H1 (cell line): ENCODE measurements around the gene RASSF9. TPM values are rescaled to one million over a fixed set of nuclear protein-coding genes. Genes with fewer than 3 reads are reported as not detected.

ENCODE experiments used
- CTCF ChIA-PET: fragments of 300-600 bp; sonication (Branson Sonifier 250); formaldehyde crosslinking; loops from one replicate; lab custom pipeline; 2021; ENCODE audit not compliant: partially characterized antibody; lab: Charles Lee
- POLR2A ChIA-PET: fragments of 300-600 bp; sonication (Branson Sonifier 250); formaldehyde crosslinking; loops from one replicate; lab custom pipeline; 2021; ENCODE audit warnings: inconsistent platforms; ENCODE audit not compliant: partially characterized antibody; lab: Charles Lee
- DNase-seq, 2 experiments: peaks; one replicate each; pipeline versions ENCODE4 v3.0.0 to v3.0.0-alpha.2; 2010 to 2022; ENCODE audit warnings: low spot score in 2 of 2, low read depth in 1 of 2, mixed read lengths in 1 of 2
- FAIRE-seq: peaks from 2 replicates; lab custom pipeline; 2011; peaks lifted over from hg19 to GRCh38; lab: Jason Lieb, UNC
- H2AFZ ChIP-seq: 2 replicates; pipeline ENCODE4 v1.8.1; 2012; ENCODE audit warnings: low read length, inconsistent platforms
- H2AK5ac ChIP-seq: 2 replicates; pipeline ENCODE4 v1.6.1; 2013; ENCODE audit warnings: low read depth, low read length
- H2BK120ac ChIP-seq: replicated peaks from 2 replicates; pipeline ENCODE3; 2013; ENCODE audit warnings: low read depth, low read length, inconsistent platforms
- H2BK12ac ChIP-seq: 2 replicates; pipeline ENCODE4 v1.6.1; 2013; ENCODE audit warnings: low read depth, low read length
- H2BK15ac ChIP-seq: 2 replicates; pipeline ENCODE4 v1.6.1; 2013; ENCODE audit warnings: low read length
- H2BK20ac ChIP-seq: 2 replicates; pipeline ENCODE4 v1.6.1; 2013; ENCODE audit warnings: low read length
- H2BK5ac ChIP-seq: 2 replicates; pipeline ENCODE4 v1.6.1; 2013; ENCODE audit warnings: low read depth, low read length
- H3K14ac ChIP-seq: 2 replicates; pipeline ENCODE4 v1.6.1; 2013; ENCODE audit warnings: inconsistent platforms; ENCODE audit not compliant: insufficient read length
- H3K18ac ChIP-seq: 2 replicates; pipeline ENCODE4 v1.6.1; 2013; ENCODE audit warnings: low read length; ENCODE audit errors: extremely low read depth
- H3K23ac ChIP-seq: 2 replicates; pipeline ENCODE4 v1.6.1; 2013; ENCODE audit warnings: inconsistent platforms; ENCODE audit not compliant: insufficient read length
- H3K23me2 ChIP-seq: 2 replicates; pipeline ENCODE4 v1.6.1; 2013; ENCODE audit warnings: low read depth, low read length
- H3K27ac ChIP-seq: 2 replicates; pipeline ENCODE4 v1.6.1; 2011; ENCODE audit warnings: low read depth, low read length, inconsistent platforms
- H3K27me3 ChIP-seq, 4 experiments: replicated peaks in 1 of 4; 1 replicate in 1 of 4; 2 replicates in 3 of 4; pipeline versions ENCODE4 v1.6.1 to v1.8.1; 2011 to 2013; ENCODE audit warnings: low read length in 3 of 4, mild to moderate bottlenecking in 3 of 4, inconsistent platforms in 2 of 4, mixed read lengths in 2 of 4, moderate library complexity in 1 of 4; ENCODE audit not compliant: control insufficient read depth in 3 of 4, insufficient read depth in 3 of 4; ENCODE audit errors: extremely low read depth in 1 of 4
- H3K36me3 ChIP-seq, 4 experiments: 2 replicates each; pipeline versions ENCODE4 v1.6.1 to v1.8.1; 2011 to 2013; ENCODE audit warnings: mild to moderate bottlenecking in 4 of 4, low read length in 3 of 4, moderate library complexity in 2 of 4, control low read depth in 1 of 4, inconsistent platforms in 1 of 4; ENCODE audit not compliant: insufficient read depth in 4 of 4, control insufficient read depth in 2 of 4
- H3K4ac ChIP-seq: replicated peaks from 2 replicates; pipeline ENCODE3; 2013; ENCODE audit warnings: low read length, low read depth, mixed read lengths, inconsistent platforms; ENCODE audit not compliant: insufficient read length
- H3K4me1 ChIP-seq, 4 experiments: replicated peaks in 1 of 4; 1 replicate in 1 of 4; 2 replicates in 3 of 4; pipeline versions ENCODE4 v1.6.1 to v1.8.1; 2011 to 2013; ENCODE audit warnings: low read length in 3 of 4, inconsistent platforms in 2 of 4, mixed read lengths in 1 of 4; ENCODE audit not compliant: insufficient read depth in 4 of 4, control insufficient read depth in 3 of 4
- H3K4me2 ChIP-seq, 2 experiments: 2 replicates each; pipeline versions ENCODE4 v1.6.1 to v1.8.1; 2011 to 2013; ENCODE audit warnings: low read depth in 2 of 2, low read length in 2 of 2, control low read depth in 1 of 2, inconsistent platforms in 1 of 2, mild to moderate bottlenecking in 1 of 2; ENCODE audit not compliant: insufficient read depth in 1 of 2
- H3K4me3 ChIP-seq, 4 experiments: fragments of 200-600, 300-600 bp in 1 of 4; sonication (generic), shearing (Covaris generic), sonication (Bioruptor Twin) in 1 of 4; 2 replicates each; pipeline versions ENCODE4 v1.5.1 to v1.8.1; 2011 to 2016; ENCODE audit warnings: low read length in 4 of 4, low read depth in 3 of 4, control low read depth in 2 of 4, inconsistent platforms in 2 of 4, mild to moderate bottlenecking in 2 of 4, mixed read lengths in 1 of 4, moderate library complexity in 1 of 4; ENCODE audit not compliant: insufficient read depth in 2 of 4; ENCODE audit errors: extremely low read depth in 1 of 4
- H3K56ac ChIP-seq: replicated peaks from 2 replicates; pipeline ENCODE3; 2013; ENCODE audit warnings: low read depth, mild to moderate bottlenecking, mixed read lengths, low read length, inconsistent platforms; ENCODE audit not compliant: insufficient read length
- H3K79me1 ChIP-seq: 2 replicates; pipeline ENCODE4 v1.6.1; 2013; ENCODE audit warnings: low read depth, low read length, control low read depth
- H3K79me2 ChIP-seq, 2 experiments: 2 replicates each; pipeline versions ENCODE4 v1.6.1 to v1.8.1; 2012 to 2013; ENCODE audit warnings: low read length in 2 of 2, mild to moderate bottlenecking in 2 of 2, inconsistent platforms in 1 of 2; ENCODE audit not compliant: insufficient read depth in 2 of 2, control insufficient read depth in 1 of 2
- H3K9ac ChIP-seq, 4 experiments: replicated peaks in 1 of 4; 1 replicate in 1 of 4; 2 replicates in 3 of 4; pipeline versions ENCODE4 v1.6.1 to v1.8.1; 2011 to 2013; ENCODE audit warnings: low read depth in 3 of 4, low read length in 3 of 4, control low read depth in 2 of 4, mild to moderate bottlenecking in 2 of 4, moderate library complexity in 2 of 4, inconsistent platforms in 1 of 4; ENCODE audit errors: extremely low read depth in 1 of 4
- H3K9me3 ChIP-seq, 2 experiments: 2 replicates each; pipeline versions ENCODE4 v1.6.1 to v1.8.1; 2012 to 2013; ENCODE audit warnings: mild to moderate bottlenecking in 2 of 2, moderate library complexity in 2 of 2, control low read depth in 1 of 2, inconsistent platforms in 1 of 2, low read depth in 1 of 2, low read length in 1 of 2, mixed read lengths in 1 of 2; ENCODE audit not compliant: insufficient read depth in 2 of 2
- H4K20me1 ChIP-seq, 2 experiments: replicated peaks in 1 of 2; 2 replicates each; pipeline versions ENCODE3 to v1.8.1; 2011 to 2013; ENCODE audit warnings: inconsistent platforms in 2 of 2, low read length in 2 of 2, mild to moderate bottlenecking in 1 of 2; ENCODE audit not compliant: insufficient read depth in 2 of 2, control insufficient read depth in 1 of 2
- H4K5ac ChIP-seq: 2 replicates; pipeline ENCODE4 v1.6.1; 2013; ENCODE audit warnings: low read length, low read depth, mixed read lengths, inconsistent platforms; ENCODE audit not compliant: insufficient read length
- H4K8ac ChIP-seq: 2 replicates; pipeline ENCODE4 v1.8.0; 2013; ENCODE audit warnings: mild to moderate bottlenecking, moderate library complexity, low read length, inconsistent platforms; ENCODE audit not compliant: insufficient read depth; ENCODE audit errors: extremely low read depth
- H4K91ac ChIP-seq: replicated peaks from 2 replicates; pipeline ENCODE3; 2013; ENCODE audit warnings: low read length, mixed read lengths, inconsistent platforms; ENCODE audit not compliant: insufficient read length
- JUND ChIP-seq: IDR thresholded peaks from 2 replicates; pipeline ENCODE4 v1.6.1; 2011; ENCODE audit warnings: mild to moderate bottlenecking, improper control_type of control experiment, low read length
- polyA plus RNA-seq, 7 experiments: library from polyadenylated mRNA; depleted of rRNA in 3 of 7; stranded (reverse) in 5 of 7; unstranded in 2 of 7; fragments of >200 nt in 5 of 7; fragments of 200-250 nt in 2 of 7; gene quantifications; 1 replicate in 5 of 7; 2 replicates in 1 of 7; 4 replicates in 1 of 7; pipeline versions ENCODE4 v1.2.1 to v1.2.3, GENCODE V29; 2011 to 2013; ENCODE audit warnings: missing spikeins in 2 of 7, mixed read lengths in 2 of 7
- total RNA-seq: library from RNA; stranded (reverse); fragmentation: NEBNext Ultra II Directional; extraction: Animal tissue kit (Norgen Biotek cat#: 25700); gene quantifications from 2 replicates; pipeline ENCODE4 v1.2.1, GENCODE V29; 2021

Gene RASSF9
- total and polyA plus RNA-seq, 2 of the 8 experiments (the other 6 are each of a cell fraction or from before 2014, with no cell fraction given) = 0.06 to 0.39 TPM

DNA sequence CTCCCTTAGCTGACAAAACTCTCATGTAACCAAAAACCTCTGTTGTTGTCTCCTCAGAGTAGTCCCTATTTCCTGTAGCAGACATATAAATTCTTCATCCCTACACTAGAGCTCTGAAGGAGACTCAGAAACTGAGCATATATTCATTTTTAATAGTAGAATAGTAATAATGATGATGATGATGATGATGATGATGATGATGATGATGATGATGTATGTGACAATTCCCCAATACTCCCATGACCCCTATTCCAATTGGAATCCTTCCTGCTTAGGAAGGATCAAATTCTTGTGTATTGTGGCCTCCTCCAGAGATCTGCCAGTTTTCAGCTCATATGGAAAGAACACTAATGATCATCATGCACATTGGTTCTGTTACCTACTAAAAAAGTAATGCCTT is 26.7 kb downstream of the RASSF9 start:
- Histone ChIP-seq H3K23me2 (no peaks in the 10 kb centered on the region), H3K18ac (no peak overlapping the region), H2BK12ac (no peak overlapping the region), H3K79me2 (no peaks in the 10 kb centered on the region), H2BK15ac (no peak overlapping the region), H2BK20ac (no peak overlapping the region), H3K79me1 (no peaks in the 10 kb centered on the region), H3K4ac (no peak overlapping the region), H4K8ac (no peak overlapping the region), H2BK120ac (no peak overlapping the region), H4K91ac (no peak overlapping the region), H2AFZ (no peak overlapping the region), H3K23ac (no peak overlapping the region), H3K4me1 (no peaks in the 10 kb centered on the region), H3K56ac (no peak overlapping the region), H2AK5ac (no peak overlapping the region), H3K27ac (no peak overlapping the region), H3K27me3 (no peaks in the 10 kb centered on the region), H4K5ac (no peak overlapping the region), H3K14ac (no peak overlapping the region), H3K4me3 (no peak overlapping the region), H4K20me1 (no peaks in the 10 kb centered on the region), H2BK5ac (no peak overlapping the region), H3K9ac (no peak overlapping the region), H3K4me2 (no peak overlapping the region), H3K36me3 (no peaks in the 10 kb centered on the region), H3K9me3 (no peaks in the 10 kb centered on the region)
- DNase-seq (no peak), FAIRE-seq (no peak)
- CTCF ChIA-PET = interaction anchor here (1.3 kb wide), 1 partner anchor 58 kb away, joined by 5 read pairs; no protein-coding TSS in a partner anchor
- no peak for TF ChIP-seq JUND
- POLR2A ChIA-PET = no interaction called here
